HEK293 (cell line): ENCODE data around the gene SOX21.

Source experiments
- CTCF ChIA-PET: fragments of 350-600 bp; formaldehyde crosslinking; extraction: SDS; loops from one replicate; lab custom pipeline; 2021; ENCODE audit warnings: antibody characterized with exemption; lab: Yijun Ruan, JAX
- POLR2A ChIA-PET: fragments of 300-600 bp; formaldehyde crosslinking; extraction: SDS; loops from one replicate; lab custom pipeline; 2020; ENCODE audit warnings: antibody characterized with exemption, inconsistent platforms; lab: Yijun Ruan, JAX
- H3K27ac ChIP-seq: fragments of 200-500 bp; sonication (Bioruptor generic); 2 replicates; pipeline ENCODE4 v1.5.1; 2014; ENCODE audit warnings: low read depth, low read length, control low read depth, inconsistent platforms; ENCODE audit errors: extremely low read depth
- H3K36me3 ChIP-seq, 2 experiments: fragments of 200-500 bp in 1 of 2; sonication (Bioruptor generic) in 1 of 2; 1 replicate in 1 of 2; 2 replicates in 1 of 2; pipeline ENCODE4 v1.5.1; 2014 to 2017; ENCODE audit warnings: inconsistent platforms in 2 of 2, low read length in 2 of 2; ENCODE audit not compliant: control insufficient read depth in 2 of 2, insufficient read depth in 1 of 2
- H3K4me1 ChIP-seq: fragments of 200-500 bp; sonication (Bioruptor generic); 2 replicates; pipeline ENCODE4 v1.5.1; 2014; ENCODE audit warnings: mild to moderate bottlenecking, low read length, inconsistent platforms; ENCODE audit not compliant: control insufficient read depth, insufficient read depth
- H3K4me3 ChIP-seq: 2 replicates; pipeline ENCODE4 v1.5.1; 2011; ENCODE audit warnings: low read depth, mild to moderate bottlenecking, control low read depth, low read length, moderate library complexity
- H3K9me3 ChIP-seq: fragments of 200-500 bp; sonication (Bioruptor generic); 2 replicates; pipeline ENCODE4 v1.5.1; 2014; ENCODE audit warnings: low read depth, low read length, inconsistent platforms; ENCODE audit not compliant: control insufficient read depth, insufficient read depth
- GLI2 ChIP-seq: fragments of 450-650 bp; formaldehyde crosslinking; IDR thresholded peaks from 2 replicates; pipeline ENCODE4; 2017; ENCODE audit warnings: missing biosample characterization, missing genetic modification characterization, low read depth, borderline replicate concordance
- KLF8 ChIP-seq: fragments of 450-650 bp; formaldehyde crosslinking; IDR thresholded peaks from 2 replicates; pipeline ENCODE4 v1.5.1; 2016; ENCODE audit warnings: missing biosample characterization, missing genetic modification characterization
- SCRT1 ChIP-seq: fragments of 450-650 bp; formaldehyde crosslinking; IDR thresholded peaks from 2 replicates; pipeline ENCODE4 v1.5.1; 2016; ENCODE audit warnings: missing biosample characterization, missing genetic modification characterization, borderline replicate concordance
- ZBTB10 ChIP-seq: fragments of 450-650 bp; formaldehyde crosslinking; IDR thresholded peaks from 2 replicates; pipeline ENCODE4 v1.5.1; 2016; ENCODE audit warnings: missing biosample characterization, missing genetic modification characterization
- ZBTB8A ChIP-seq: fragments of 450-650 bp; formaldehyde crosslinking; IDR thresholded peaks from 2 replicates; pipeline ENCODE4 v1.5.1; 2016; ENCODE audit warnings: missing biosample characterization, missing genetic modification characterization
- ZNF174 ChIP-seq: fragments of 450-650 bp; formaldehyde crosslinking; IDR thresholded peaks from 2 replicates; pipeline ENCODE4 v1.5.0; 2017; ENCODE audit warnings: missing biosample characterization, mild to moderate bottlenecking, missing genetic modification characterization
- ZNF214 ChIP-seq: fragments of 450-650 bp; formaldehyde crosslinking; IDR thresholded peaks from 2 replicates; pipeline ENCODE4 v1.5.1; 2017; ENCODE audit warnings: missing biosample characterization, mild to moderate bottlenecking, missing genetic modification characterization, borderline replicate concordance
- ZNF335 ChIP-seq: fragments of 450-650 bp; formaldehyde crosslinking; conservative IDR thresholded peaks from 2 replicates; pipeline ENCODE4 v1.5.1; 2016; ENCODE audit warnings: missing biosample characterization, missing genetic modification characterization
- ZNF626 ChIP-seq: fragments of 450-650 bp; sonication (Bioruptor Pico); formaldehyde crosslinking; IDR thresholded peaks from 2 replicates; pipeline ENCODE4 v1.5.1; 2018; ENCODE audit warnings: missing biosample characterization, missing genetic modification characterization, inconsistent platforms
- ZNF670 ChIP-seq: fragments of 450-650 bp; formaldehyde crosslinking; IDR thresholded peaks from 2 replicates; pipeline ENCODE4 v1.5.1; 2016; ENCODE audit warnings: missing biosample characterization, missing genetic modification characterization, low read depth
- ZNF677 ChIP-seq: fragments of 450-650 bp; IDR thresholded peaks from 2 replicates; pipeline ENCODE4 v1.5.0; 2018; ENCODE audit warnings: missing biosample characterization, mild to moderate bottlenecking, missing genetic modification characterization, moderate library complexity
- ZNF701 ChIP-seq: fragments of 450-650 bp; formaldehyde crosslinking; IDR thresholded peaks from 2 replicates; pipeline ENCODE4 v1.5.1; 2016; ENCODE audit warnings: missing biosample characterization, missing genetic modification characterization
- ZNF776 ChIP-seq: fragments of 450-650 bp; formaldehyde crosslinking; IDR thresholded peaks from 2 replicates; pipeline ENCODE4 v1.5.0; 2017; ENCODE audit warnings: missing biosample characterization, missing genetic modification characterization, borderline replicate concordance
- TF ChIP-seq, protein P1 (sequence below): fragments of 450-650 bp; formaldehyde crosslinking; IDR thresholded peaks from 2 replicates; pipeline ENCODE4 v1.5.1; 2016; ENCODE audit warnings: missing biosample characterization, missing genetic modification characterization
- TF ChIP-seq, protein P2 (sequence below): fragments of 450-650 bp; IDR thresholded peaks from 2 replicates; pipeline ENCODE4 v1.5.1; 2018; ENCODE audit warnings: missing biosample characterization, mild to moderate bottlenecking, missing genetic modification characterization
- TF ChIP-seq, protein P3 (sequence below): fragments of 450-650 bp; formaldehyde crosslinking; IDR thresholded peaks from 2 replicates; pipeline ENCODE4 v1.5.1; 2016; ENCODE audit warnings: missing biosample characterization, missing genetic modification characterization

The SOX21 gene

GRCh38 chr13:94683409-94683808 lies 28.9 kb downstream of the SOX21 start:
- ChIA-PET CTCF (interaction anchor here (0.6 to 0.7 kb wide), 2 partner anchors 16 to 713 kb away, joined by 4 read pairs; no protein-coding TSS in a partner anchor), POLR2A (no interaction called here)
- Histone ChIP-seq H3K4me3 (no peak overlapping the region), H3K27ac (no peak overlapping the region), H3K36me3 (no peaks in the 10 kb centered on the region), H3K4me1 (no peaks in the 10 kb centered on the region), H3K9me3 (no peaks in the 10 kb centered on the region)
- TF ChIP-seq ZNF776 (no peak), ZNF677 (tag by site-specific recombination) (no peak), GLI2 (tag by site-specific recombination) (no peak), ZNF626 (tag by site-specific recombination) (no peak), ZNF335 (tag by site-specific recombination) (no peak), ZNF670 (tag by site-specific recombination) (no peak), SCRT1 (no peak), ZBTB8A (no peak), ZNF174 (no peak), ZBTB10 (no peak)

GRCh38 chr13:94682229-94682628 lies 30.1 kb downstream of the SOX21 start:
- Histone ChIP-seq H3K9me3 (no peaks in the 10 kb centered on the region), H3K36me3 (no peaks in the 10 kb centered on the region), H3K4me3 (no peak overlapping the region), H3K4me1 (no peaks in the 10 kb centered on the region), H3K27ac (no peak overlapping the region)
- POLR2A ChIA-PET: no interaction called here
- CTCF ChIA-PET: interaction anchor here (0.7 kb wide), 1 partner anchor 98 kb away, joined by 4 read pairs; no protein-coding TSS in a partner anchor
- TF ChIP-seq ZNF214 (tag by site-specific recombination) (no peak), ZNF701 (no peak)
- TF ChIP-seq, protein P1, sequence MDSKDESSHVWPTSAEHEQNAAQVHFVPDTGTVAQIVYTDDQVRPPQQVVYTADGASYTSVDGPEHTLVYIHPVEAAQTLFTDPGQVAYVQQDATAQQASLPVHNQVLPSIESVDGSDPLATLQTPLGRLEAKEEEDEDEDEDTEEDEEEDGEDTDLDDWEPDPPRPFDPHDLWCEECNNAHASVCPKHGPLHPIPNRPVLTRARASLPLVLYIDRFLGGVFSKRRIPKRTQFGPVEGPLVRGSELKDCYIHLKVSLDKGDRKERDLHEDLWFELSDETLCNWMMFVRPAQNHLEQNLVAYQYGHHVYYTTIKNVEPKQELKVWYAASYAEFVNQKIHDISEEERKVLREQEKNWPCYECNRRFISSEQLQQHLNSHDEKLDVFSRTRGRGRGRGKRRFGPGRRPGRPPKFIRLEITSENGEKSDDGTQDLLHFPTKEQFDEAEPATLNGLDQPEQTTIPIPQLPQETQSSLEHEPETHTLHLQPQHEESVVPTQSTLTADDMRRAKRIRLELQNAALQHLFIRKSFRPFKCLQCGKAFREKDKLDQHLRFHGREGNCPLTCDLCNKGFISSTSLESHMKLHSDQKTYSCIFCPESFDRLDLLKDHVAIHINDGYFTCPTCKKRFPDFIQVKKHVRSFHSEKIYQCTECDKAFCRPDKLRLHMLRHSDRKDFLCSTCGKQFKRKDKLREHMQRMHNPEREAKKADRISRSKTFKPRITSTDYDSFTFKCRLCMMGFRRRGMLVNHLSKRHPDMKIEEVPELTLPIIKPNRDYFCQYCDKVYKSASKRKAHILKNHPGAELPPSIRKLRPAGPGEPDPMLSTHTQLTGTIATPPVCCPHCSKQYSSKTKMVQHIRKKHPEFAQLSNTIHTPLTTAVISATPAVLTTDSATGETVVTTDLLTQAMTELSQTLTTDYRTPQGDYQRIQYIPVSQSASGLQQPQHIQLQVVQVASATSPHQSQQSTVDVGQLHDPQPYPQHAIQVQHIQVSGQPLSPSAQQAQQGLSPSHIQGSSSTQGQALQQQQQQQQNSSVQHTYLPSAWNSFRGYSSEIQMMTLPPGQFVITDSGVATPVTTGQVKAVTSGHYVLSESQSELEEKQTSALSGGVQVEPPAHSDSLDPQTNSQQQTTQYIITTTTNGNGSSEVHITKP (tag by site-specific recombination): no peak

- ChIA-PET POLR2A (no interaction called here), CTCF (interaction anchor here (0.7 kb wide), 1 partner anchor 62 kb away, joined by 3 read pairs; no protein-coding TSS in a partner anchor)
- Histone ChIP-seq H3K27ac (no peak overlapping the region), H3K4me3 (no peak overlapping the region), H3K4me1 (no peaks in the 10 kb centered on the region), H3K9me3 (no peaks in the 10 kb centered on the region), H3K36me3 (no peaks in the 10 kb centered on the region)
- TF ChIP-seq, protein P2, sequence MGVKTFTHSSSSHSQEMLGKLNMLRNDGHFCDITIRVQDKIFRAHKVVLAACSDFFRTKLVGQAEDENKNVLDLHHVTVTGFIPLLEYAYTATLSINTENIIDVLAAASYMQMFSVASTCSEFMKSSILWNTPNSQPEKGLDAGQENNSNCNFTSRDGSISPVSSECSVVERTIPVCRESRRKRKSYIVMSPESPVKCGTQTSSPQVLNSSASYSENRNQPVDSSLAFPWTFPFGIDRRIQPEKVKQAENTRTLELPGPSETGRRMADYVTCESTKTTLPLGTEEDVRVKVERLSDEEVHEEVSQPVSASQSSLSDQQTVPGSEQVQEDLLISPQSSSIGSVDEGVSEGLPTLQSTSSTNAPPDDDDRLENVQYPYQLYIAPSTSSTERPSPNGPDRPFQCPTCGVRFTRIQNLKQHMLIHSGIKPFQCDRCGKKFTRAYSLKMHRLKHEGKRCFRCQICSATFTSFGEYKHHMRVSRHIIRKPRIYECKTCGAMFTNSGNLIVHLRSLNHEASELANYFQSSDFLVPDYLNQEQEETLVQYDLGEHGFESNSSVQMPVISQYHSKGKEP (tag by site-specific recombination): no peak
- TF ChIP-seq KLF8 (tag by site-specific recombination) (no peak), ZBTB10 (no peak), ZNF174 (no peak)
- TF ChIP-seq, protein P3, sequence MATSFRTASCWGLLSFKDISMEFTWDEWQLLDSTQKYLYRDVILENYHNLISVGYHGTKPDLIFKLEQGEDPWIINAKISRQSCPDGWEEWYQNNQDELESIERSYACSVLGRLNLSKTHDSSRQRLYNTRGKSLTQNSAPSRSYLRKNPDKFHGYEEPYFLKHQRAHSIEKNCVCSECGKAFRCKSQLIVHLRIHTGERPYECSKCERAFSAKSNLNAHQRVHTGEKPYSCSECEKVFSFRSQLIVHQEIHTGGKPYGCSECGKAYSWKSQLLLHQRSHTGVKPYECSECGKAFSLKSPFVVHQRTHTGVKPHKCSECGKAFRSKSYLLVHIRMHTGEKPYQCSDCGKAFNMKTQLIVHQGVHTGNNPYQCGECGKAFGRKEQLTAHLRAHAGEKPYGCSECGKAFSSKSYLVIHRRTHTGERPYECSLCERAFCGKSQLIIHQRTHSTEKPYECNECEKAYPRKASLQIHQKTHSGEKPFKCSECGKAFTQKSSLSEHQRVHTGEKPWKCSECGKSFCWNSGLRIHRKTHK (tag by site-specific recombination): no peak
Observed at GRCh38 chr13:94679614-94680013, 32.7 kb downstream of the SOX21 start.
